GM18909 (cell line): ENCODE measurements around the gene TCEAL3.
"Not testable (repeated sequence)": the region's sequence is repeated elsewhere in the genome, so short reads cannot be mapped to it uniquely, and the experiment has no call there.

Experiments used
- ATAC-seq: cut with Tn5 transposase; IDR thresholded peaks from one replicate; pipeline ENCODE4 v1.9.1; 2021; ENCODE audit warnings: mild to moderate bottlenecking; ENCODE audit not compliant: unreplicated experiment, poor library complexity

Gene TCEAL3, protein sequence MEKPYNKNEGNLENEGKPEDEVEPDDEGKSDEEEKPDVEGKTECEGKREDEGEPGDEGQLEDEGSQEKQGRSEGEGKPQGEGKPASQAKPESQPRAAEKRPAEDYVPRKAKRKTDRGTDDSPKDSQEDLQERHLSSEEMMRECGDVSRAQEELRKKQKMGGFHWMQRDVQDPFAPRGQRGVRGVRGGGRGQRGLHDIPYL

DNA sequence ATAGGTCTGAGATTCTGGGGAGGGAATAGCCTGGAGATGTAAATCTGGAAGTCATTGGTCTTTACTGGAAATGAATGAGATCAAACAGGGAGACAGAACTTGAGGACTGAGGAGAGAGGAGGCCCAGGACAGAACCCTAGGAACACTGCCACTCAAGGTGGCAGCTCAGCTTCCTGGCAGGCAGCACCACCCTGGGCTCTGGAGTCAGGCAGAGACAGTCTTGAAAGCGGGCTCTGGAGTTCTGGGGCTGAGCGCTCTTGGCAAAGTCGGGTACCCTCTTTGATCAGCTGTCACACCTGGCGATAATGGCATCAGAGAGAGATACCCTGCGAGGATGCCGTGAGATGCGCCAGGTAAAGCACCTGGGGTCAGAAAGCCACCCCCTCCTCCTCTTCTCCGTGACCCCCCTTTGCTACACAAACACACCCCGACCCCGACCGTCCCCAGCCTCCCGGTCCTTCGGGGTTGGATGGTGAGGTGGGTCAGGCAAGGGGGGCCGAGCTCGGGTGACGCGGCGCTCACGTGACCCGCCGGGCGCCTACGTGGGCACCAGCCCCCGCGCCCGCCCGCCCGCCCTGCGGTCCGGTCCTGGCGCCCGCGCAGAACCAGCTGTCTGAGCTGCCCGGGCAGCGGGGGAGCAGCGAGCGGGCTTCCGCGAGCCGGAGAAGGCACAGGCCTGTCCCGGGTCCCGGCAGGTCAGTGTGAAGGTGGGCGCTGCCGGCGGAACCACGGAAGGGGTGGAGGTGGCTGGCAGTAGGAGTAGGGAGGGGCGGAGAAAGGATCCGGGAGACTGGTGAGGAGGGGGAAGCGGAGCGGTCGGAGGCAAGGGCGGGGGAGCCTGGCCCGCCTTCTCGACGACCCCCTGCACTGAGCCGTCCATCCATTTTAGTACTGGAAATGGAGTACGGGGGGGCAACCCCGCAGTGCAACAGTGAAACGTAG is at the start of gene TCEAL3:
Gene TCEAL3 (plus strand): TSS at position 600 of the 942 bp plus-strand sequence. CDS start 1,102 bp downstream, outside the sequence.
- peak; percentile 79 for ATAC-seq

DNA sequence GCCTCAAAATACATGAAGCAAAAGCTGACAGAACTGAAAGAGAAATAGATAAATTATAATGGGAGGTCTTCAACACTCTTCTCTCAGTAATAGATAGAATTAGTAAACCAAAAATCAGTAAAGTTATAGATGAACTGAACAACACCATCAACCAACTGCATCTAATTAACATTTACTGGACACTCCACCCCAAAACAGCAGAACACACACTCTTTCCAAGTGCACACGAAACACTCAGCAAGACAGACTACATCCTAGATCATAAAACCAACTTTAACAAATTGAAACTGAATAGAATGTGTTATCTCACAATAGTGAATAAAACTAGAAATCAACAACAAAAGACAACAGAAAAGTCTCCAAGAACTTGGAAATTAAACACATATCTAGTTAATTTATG is 47.5 kb upstream of the TCEAL3 start:
- ATAC-seq: no peak

- no peak for ATAC-seq
Observed at GRCh38 chrX:103562801-103563200, 45.0 kb upstream of the TCEAL3 start.

DNA sequence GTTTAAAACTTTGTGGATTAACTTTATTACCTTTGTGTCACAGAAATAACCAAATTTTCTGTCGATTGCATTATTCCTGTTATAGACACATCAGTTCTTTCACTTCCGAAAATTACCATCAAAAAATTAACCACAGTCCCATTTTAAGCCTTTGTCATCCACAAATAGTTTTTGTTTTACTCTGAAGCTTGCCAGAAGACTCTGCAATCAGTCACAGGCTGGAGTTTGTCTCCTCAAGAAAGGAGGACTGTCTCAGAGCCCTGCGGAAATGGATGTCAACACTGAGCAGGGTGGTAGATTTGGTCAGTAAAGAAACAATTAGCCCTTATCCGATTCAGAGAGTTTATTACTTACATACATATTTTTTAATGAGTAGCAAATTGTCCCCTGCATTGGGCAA is 42.6 kb upstream of the TCEAL3 start:
- ATAC-seq: no peak

DNA sequence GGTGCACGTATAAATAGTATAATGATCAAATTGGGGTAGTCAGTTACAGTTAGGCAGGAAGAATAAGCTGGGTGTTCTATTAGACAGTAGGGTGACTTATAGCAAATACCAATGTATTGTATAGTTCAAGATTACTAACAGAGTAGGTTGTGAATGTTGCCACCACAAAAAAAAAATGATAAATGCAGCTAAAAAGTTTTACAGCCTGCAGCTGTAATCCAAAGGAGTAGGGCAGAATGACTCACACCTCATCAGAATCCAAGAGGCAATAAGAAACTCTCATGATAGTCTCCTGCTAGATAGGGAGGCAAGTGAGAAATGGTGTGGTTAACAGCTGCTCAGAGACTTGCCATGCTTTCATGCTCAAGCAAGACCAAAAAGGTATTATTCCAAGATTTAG is 42.0 kb upstream of the TCEAL3 start:
- no peak for ATAC-seq

DNA sequence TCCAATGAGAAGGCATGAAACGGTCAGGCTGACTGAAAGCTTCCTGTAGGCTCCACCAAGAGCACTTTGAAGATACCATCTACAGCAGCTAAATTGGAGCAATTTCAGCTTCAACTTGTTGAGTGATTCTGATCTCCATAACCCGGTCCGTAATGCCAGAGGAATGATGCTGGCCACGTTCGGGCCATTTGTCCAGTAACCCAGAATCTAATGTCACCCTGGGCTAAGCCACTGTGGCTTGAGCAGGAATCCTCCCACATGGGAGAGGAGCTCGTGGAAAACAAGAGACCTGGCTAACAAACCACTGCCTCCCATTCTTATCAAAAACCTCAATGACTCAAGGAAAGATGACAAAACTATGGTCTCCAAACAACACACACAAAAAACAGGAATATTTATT is 36.6 kb upstream of the TCEAL3 start:
- no peak for ATAC-seq

- no peak for ATAC-seq
Observed at GRCh38 chrX:103571726-103572125, 36.0 kb upstream of the TCEAL3 start.

DNA sequence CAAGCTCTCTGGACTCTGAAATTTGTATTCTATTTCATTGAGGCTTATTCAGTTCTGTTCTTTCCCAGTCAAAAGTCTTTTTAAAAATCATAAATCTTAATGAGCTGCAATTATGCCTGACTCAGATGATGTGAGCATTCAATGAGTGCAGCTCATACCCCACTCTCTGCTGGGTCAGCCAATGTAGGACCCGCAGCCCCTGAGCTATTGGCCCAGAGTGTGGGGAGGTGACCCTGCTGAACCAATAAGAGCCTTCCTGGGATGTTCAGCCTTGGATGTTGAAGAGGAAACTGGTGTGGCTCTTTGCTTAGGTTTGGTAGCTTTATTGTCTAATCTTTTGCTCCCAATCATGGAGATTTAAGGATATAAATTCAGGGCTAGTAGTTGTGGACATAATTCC is 34.6 kb upstream of the TCEAL3 start:
- no peak for ATAC-seq

GRCh38 chrX:103584596-103584995 is 23.2 kb upstream of the TCEAL3 start:
- no peak for ATAC-seq

GRCh38 chrX:103585411-103586313 is 22.1 kb upstream of the TCEAL3 start, which contains the start of gene TCEAL4:
TSS of gene TCEAL4 (plus strand) at chrX:103585515. CDS start at chrX:103586676, 1,161 bp downstream.
- peak; percentile 87 for ATAC-seq

DNA sequence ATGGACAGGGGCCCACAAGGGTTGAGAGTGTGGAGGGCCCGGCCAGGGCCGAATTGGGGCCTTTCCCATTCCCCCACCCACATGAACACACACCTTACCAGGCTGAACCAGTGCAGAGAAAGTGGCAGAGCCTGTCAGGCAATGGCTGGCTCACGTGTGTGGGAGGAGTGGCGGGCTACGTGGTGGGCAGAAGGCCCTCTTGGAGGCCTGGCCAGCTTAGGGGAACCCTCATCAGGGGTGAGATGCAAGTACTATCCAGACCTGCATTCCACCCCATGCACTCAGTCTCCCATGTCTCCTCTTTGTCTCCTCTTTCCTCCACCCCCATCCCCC is 21.5 kb upstream of the TCEAL3 start:
- ATAC-seq: peak; percentile 21

DNA sequence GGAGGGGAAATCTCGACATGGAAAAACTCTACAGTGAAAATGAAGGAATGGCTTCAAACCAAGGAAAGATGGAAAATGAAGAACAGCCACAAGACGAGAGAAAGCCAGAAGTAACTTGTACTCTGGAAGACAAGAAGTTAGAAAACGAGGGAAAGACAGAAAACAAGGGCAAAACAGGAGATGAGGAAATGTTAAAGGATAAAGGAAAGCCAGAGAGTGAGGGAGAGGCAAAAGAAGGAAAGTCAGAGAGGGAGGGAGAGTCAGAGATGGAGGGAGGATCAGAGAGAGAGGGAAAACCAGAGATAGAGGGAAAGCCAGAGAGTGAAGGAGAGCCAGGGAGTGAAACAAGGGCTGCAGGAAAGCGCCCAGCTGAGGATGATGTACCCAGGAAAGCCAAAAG is 21.1 kb upstream of the TCEAL3 start:
- no peak for ATAC-seq

GRCh38 chrX:103592295-103592694 is 15.5 kb upstream of the TCEAL3 start:
- not testable (repeated sequence) for ATAC-seq

DNA sequence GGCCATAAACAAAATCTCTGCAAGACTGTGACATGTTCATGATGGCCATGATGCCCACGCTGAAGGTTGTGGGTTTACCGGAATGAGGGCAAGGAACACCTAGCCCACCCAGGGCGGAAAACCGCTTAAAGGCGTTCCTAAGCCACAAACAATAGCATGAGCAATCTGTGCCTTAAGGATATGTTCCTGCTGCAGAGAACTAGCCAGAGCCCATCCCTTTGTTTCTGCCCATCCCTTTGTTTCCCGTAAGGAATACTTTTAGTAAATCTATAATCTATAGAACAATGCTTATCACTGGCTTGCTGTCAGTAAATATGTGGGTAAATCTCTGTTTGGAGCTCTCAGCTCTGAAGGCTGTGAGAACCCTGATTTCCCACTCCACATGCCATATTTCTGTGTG is 12.6 kb upstream of the TCEAL3 start:
- ATAC-seq: not testable (repeated sequence)

GRCh38 chrX:103608306-103608963 is 672 bp downstream of the TCEAL3 start:
- ATAC-seq: peak; percentile 29

DNA sequence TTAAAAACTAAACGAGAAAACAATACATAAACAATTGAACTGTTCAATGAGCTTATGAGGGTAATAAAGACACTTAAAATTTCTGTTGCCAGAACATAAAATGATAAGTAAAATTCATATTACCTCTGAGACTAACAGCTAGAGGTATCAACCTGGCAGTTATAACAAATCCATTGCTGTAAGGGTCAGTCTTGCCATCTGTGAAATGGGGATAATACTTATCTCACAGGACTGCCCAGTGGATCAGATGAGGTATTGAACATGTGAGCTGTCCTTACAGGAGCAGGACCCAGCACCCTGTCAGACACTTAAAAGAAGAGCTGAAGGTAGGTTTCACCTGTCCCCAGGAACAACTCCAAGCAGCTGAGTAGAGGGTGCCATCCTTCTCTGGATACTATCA is 2.5 kb downstream of the TCEAL3 start:
- no peak for ATAC-seq

DNA sequence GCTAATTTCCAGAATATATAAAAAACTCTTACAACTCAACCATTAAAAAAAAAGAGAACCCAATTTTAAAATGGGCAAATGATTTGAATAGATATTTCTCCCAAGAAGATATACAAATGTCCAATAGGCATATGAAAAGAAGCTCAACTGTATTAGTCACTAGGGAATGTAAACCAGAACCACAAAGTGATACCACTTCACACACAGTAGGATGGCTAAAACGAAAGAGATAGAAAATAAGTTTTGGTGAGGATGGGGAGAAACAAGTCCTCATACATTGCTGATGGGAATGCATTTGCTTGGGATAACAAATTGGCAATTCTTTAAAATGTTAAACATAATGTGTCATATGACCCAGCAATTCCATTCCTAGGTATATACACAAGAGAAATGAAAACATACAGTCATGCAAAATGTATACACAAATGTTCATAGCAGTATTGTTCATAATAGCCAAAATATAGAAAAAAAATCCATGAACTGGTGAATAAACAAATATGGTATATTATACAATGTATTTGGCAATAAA is 5.7 kb downstream of the TCEAL3 start:
- no peak for ATAC-seq

- ATAC-seq: no peak
Observed at GRCh38 chrX:103614999-103615398, 7.2 kb downstream of the TCEAL3 start.

DNA sequence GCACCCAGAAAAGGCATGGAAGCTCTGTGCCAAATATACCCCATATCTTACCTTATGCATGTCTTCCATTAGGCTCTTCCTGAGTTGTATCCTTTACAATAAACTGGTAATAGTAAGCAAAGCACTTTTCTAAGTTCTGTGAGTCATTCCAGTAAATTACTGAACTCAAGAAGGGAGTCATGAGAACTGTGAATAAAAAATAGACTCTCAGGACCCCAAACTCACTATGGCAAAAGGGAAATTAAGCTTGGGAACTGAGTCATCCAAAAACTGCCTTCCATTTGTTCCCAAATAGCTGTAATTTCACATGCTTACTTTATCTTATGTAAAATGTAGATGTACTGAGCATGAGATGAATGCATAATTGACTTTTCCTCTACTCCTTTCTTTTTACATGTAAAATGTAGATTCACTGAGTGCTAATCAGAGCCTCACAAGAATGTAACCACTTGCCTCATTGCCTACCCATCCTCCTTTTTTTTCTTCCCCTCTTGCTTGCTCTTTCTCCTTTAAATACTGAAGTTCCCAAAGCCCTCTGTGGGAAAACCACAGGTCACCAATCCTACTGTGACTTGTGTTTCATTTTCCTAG is 8.1 kb downstream of the TCEAL3 start:
- no peak for ATAC-seq
